Measurements from ENCODE around the gene HPDL.
A peak's percentile ranks its signal among the peaks of the same experiment; 100 is the strongest.
"Not testable (repeated sequence)": the region's sequence is repeated elsewhere in the genome, so short reads cannot be mapped to it uniquely, and the experiment has no call there.

The HPDL gene

GRCh38 chr1:45354838-45355237, 28.1 kb downstream of the HPDL start:
- no peak for DNase-seq

- no peak for DNase-seq
Observed at GRCh38 chr1:45355683-45356082, 29.0 kb downstream of the HPDL start.

- DNase-seq: no peak
Observed at GRCh38 chr1:45356186-45356585, 29.5 kb downstream of the HPDL start.

GRCh38 chr1:45359882-45360513, 33.3 kb downstream of the HPDL start:
- DNase-seq: peak; percentile 34

- DNase-seq: not testable (repeated sequence)
Observed at GRCh38 chr1:45360981-45361380, 34.3 kb downstream of the HPDL start.

- no peak for DNase-seq
Observed at GRCh38 chr1:45364294-45364693, 37.6 kb downstream of the HPDL start.

- DNase-seq: no peak
Observed at GRCh38 chr1:45365051-45365450, 38.4 kb downstream of the HPDL start.

- no peak for DNase-seq
Observed at GRCh38 chr1:45370575-45370974, 43.9 kb downstream of the HPDL start.

GRCh38 chr1:45373573-45373972, 46.9 kb downstream of the HPDL start:
- no peak for DNase-seq

GRCh38 chr1:45375104-45376090, 48.7 kb downstream of the HPDL start:
- no peak for DNase-seq

GRCh38 chr1:45378184-45378583, 51.5 kb downstream of the HPDL start:
- no peak for DNase-seq

Data from NCI-H1105 treated with DMSO at 0.1 percent for 48 hours (cell line).